OCI-M2 (cell line): ENCODE measurements around the gene CLMP.
"Not testable (repeated sequence)": the region's sequence is repeated elsewhere in the genome, so short reads cannot be mapped to it uniquely, and the experiment has no call there.

Source experiments
- DNase-seq: peaks from one replicate; lab custom pipeline; 2025; ENCODE audit not compliant: unreplicated experiment; lab: John Stamatoyannopoulos, UW

CLMP gene

GRCh38 chr11:123170929-123171328 is 24.1 kb downstream of the CLMP start:
- DNase-seq, result no peak

GRCh38 chr11:123169821-123170220 is 25.2 kb downstream of the CLMP start:
- no peak for DNase-seq

DNA sequence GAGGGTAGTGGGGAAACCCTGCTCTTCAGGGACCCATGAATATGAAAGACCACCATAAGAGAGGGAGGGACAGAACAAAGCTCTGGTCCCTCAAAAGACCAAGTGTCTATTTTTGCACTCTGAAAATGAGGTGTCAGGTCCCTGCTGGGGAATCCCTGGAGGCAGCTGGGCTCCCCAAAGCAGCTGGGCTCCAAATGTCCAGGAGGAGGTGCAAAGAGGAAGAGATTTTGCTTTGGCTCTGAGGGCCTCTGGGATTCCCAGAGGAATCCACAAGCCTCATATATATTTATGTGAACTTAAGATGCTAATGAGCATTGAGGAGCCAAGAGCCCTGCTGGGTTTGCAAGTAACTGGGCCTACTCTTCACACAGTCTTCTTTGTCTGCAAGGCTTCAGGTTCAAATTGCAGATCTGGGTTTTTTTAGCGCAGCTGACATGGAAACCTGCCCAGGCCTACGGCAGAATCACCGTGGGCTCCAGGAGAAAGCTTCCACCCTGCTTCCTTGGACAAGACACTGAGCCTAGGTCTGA is 26.0 kb downstream of the CLMP start:
- no peak for DNase-seq

GRCh38 chr11:123168241-123168640 is 26.8 kb downstream of the CLMP start:
- no peak for DNase-seq

GRCh38 chr11:123166071-123166559 is 28.9 kb downstream of the CLMP start:
- DNase-seq, result no peak

DNA sequence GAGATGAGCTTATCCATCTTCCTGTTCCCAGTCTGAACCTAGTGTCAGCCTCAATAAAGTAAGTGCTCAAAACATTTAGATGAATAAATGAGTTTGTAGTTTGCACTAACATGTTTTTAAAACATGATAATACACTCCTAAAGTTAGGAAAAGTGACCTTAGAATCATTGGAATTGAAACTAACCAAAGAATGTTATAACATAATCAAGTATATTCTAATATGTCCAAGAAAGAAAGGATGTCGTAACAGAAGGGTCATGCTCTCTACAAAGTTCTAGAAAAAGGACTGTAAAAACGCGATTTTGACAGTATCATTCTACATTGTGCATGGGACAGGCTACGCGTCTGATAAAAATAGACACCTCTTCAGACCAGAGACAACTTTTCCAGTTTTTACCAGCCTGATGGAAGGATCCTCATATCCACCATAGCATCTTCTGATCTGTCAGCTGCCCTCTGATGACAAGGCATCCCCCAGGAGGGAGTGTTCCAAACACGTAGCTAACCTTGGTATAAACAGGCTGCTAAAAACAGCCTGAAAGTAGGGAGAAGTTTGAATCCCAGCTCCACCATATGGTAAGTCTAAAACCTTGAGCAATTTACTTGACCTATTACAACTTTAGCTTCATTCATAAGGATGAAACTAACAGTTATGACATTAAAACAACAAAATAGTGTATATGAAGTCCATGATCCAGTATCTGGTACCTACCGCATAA is 30.2 kb downstream of the CLMP start:
- no peak for DNase-seq

DNA sequence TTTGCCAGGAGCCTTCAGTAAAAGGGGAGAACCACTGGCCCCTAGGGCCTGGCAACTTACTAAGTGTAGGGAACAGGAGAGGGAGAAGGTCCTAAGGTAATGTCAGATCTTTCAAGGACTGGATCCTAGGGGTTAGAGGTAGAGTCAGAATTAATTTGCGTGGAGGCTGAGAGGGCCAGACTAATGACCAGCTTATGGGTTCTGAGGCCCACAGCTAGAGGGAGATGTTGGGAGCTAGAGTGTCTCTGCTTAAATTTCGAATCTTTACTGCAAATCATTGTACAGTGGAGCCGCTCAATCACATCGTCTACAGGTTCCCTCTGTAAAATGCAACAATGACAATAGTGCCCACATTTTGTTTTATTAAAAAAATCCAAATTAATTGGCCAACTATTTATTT is 31.4 kb downstream of the CLMP start:
- no peak for DNase-seq

DNA sequence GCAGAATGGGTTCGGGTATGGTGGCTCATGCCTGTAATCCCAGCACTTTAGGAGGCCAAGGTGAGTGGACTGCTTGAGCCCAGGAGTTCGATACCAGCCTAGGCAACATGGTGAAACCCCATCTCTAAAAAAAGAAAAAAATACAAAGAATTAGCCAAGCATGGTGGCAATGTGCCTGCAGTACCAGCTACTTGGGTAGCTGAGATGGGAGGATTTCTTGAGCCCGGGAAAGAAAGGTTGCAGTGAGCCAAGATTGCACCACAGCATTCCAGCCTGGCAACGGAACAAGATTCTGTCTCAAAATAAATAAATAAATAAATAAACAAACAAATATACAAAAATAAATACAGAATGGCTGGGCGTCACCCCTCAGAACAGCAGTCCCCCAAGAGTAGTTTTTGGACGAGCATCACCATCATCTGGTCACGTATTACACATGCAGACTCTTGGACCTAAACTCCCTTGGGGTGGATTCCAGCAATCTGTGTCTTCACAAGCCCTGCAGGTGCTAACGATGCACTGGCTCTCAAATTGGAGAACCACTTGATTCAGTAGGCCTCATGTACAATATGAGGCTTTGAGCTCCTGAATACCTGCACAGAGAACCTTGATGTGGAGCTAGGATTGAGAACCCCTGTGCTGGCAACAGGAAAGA is 33.5 kb downstream of the CLMP start:
- no peak for DNase-seq

- no peak for DNase-seq
Observed at GRCh38 chr11:123159183-123159857, 35.7 kb downstream of the CLMP start.

- no peak for DNase-seq
Observed at GRCh38 chr11:123158033-123159003, 36.7 kb downstream of the CLMP start.

GRCh38 chr11:123152951-123153350 is 42.1 kb downstream of the CLMP start:
- DNase-seq, result no peak

DNA sequence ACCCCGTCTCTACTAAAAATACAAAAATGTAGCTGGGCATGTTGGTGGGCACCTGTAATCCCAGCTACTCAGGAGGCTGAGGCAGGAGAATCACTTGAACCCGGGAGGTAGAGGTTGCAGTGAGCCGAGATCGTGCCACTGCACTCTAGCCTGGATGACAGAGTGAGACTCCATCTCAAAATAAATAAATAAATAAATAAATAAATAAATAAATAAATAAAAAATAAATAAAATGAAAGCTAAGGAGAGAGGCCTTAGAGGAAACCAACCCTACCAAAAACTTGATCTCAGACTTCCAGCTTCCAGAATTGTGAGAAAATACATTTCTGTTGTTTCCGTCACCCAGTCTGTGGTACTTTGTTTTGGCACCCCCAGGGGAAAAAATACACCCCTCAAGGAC is 42.7 kb downstream of the CLMP start:
- not testable (repeated sequence) for DNase-seq

DNA sequence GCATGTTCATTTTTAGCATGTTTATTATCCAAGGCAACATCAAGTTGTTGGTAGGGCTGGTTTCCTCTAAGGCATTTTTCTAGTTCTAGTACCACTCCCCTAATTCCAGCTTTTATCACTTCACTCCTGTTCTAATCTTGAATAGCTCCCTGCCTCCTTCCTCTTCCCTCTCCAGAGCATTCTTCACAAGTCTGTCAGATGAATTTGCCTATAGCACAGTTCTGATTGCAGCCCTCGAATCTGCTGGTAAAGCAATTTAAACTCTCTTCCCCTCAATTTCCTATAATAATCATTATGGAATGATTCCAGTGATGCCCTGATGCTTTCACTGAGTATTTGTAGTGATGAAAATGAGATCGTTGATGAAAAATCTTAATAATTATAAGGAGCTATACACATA is 43.3 kb downstream of the CLMP start:
- DNase-seq, result no peak

DNA sequence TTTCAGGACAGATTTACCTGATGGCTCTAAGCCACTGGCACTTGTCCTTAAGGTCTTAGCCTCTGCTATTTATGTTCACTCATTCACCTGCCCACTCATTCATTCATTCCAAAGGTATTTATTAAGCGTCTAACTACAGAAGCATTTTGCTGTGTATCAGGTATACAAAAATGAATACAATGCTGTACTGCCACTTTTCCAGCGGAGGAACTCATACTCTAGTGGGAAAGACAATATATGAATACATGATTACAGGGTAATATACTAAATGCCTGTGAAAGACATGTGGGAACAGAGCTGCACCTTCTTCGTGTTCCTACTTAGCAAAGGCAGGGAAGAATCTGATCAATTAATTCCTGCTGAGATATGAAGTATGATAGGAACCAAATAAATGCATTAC is 43.7 kb downstream of the CLMP start:
- DNase-seq, result no peak

- DNase-seq, result no peak
Observed at GRCh38 chr11:123150882-123151281, 44.2 kb downstream of the CLMP start.

DNA sequence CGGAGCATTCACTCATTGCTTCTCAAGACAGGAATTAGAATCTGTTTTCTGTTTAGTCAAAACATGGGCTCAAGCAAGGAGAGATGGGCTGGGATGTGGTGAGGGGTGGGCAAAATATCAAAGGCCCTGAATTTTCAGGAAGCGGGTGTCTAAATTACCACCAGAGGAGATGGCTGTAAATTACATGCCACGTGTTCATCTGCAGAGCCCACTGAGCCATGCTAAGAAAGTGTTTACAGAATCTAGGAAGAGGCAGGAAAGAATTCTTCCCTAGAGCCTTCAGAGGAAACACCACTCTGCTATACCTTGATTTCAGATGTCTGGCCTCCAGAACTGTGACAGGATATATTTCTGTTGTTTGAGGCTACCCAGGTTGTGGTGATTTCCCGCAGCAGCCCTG is 46.1 kb downstream of the CLMP start:
- no peak for DNase-seq

- DNase-seq, result no peak
Observed at GRCh38 chr11:123145661-123146060, 49.4 kb downstream of the CLMP start.

GRCh38 chr11:123145220-123145619 is 49.8 kb downstream of the CLMP start:
- DNase-seq, result no peak

DNA sequence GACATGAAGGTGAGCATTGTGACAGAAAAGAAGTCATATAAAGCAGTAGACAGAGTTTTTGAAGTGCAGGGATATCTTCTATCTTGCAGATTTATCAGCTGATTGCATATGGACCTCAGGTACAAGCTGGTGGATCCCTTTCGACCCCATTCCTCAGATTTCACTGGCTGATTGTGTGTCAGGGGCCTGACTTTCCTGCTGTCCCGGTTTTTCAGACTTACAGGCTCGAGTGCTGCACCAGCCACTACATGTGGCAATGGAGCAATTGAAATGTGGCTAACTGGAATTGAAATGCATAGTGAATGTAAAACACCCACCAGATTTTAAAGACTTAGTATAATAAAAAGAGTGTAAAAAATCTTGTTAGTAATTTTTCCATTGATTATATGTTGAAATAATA is 50.3 kb downstream of the CLMP start:
- no peak for DNase-seq

DNA sequence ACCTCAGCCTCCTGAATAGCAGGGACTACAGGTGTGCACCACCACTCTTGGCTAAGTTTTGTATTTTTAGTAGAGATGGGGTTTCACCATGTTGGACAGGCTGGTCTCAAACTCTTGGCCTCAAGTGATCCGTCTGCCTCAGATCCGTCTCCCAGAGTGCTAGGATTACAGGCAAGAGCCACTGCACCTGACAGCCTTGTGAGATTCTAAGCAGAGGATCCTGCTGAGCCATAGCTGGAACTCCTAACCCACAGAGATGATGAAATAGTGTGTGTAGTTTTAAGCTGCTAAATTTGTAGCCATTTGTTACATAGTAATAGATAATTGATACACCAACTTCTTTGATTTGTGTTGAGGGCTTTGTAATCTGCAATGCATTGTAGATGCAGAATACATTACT is 51.1 kb downstream of the CLMP start:
- no peak for DNase-seq

DNA sequence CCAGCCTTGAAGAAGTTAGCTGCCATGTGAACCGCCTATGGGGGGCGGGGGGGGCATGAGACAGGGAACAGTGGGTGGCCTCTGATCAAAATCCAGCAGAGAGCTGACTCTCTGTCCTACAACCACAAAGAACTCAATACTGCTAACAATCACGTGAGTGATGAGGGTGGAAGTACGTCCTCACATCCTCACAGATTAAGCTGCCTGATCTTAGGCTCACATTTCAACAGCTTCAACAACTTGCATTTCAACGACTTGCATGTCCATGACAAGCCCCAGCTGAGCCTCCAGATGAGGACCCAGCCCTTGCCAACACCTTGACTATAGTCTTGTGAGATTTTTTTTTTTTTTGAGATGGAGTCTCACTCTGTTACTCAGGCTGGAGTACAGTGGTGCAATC is 51.6 kb downstream of the CLMP start:
- DNase-seq, result no peak
